Posterior vena cava (tissue), 2 donors: ENCODE data around the gene AKAP12. TPM values are rescaled to one million over a fixed set of nuclear protein-coding genes. Genes with fewer than 3 reads are reported as not detected.

ENCODE experiments used
- DNase-seq: peaks from one replicate; pipeline ENCODE4 v3.0.0-alpha.2; 2020; ENCODE audit warnings: low spot score
- intact Hi-C, 2 donors: fragments of 100-400 bp; cut with DNase I; formaldehyde crosslinking; loops; one replicate each; pipeline versions ENCODE4 v1.14.1 to v1.14.2; 2022 to 2023
- total RNA-seq, 2 donors: library from RNA; stranded (reverse); fragmentation: NEBNext Ultra II Directional; extraction: Animal tissue kit (Norgen Biotek cat#: 25700); gene quantifications; one replicate each; pipeline ENCODE4 v1.2.1, GENCODE V29; 2021
- donor health status: DM: yes; HTN: yes; CAD: no.
- donor health status: DM: yes; HTN: yes; CAD: no.

Gene AKAP12
- total RNA-seq, 2 donors from 2014 or later = 140 to 146 TPM

- no peak for DNase-seq
Observed at GRCh38 chr6:151388997-151389617, 149.3 kb downstream of the AKAP12 start.

DNA sequence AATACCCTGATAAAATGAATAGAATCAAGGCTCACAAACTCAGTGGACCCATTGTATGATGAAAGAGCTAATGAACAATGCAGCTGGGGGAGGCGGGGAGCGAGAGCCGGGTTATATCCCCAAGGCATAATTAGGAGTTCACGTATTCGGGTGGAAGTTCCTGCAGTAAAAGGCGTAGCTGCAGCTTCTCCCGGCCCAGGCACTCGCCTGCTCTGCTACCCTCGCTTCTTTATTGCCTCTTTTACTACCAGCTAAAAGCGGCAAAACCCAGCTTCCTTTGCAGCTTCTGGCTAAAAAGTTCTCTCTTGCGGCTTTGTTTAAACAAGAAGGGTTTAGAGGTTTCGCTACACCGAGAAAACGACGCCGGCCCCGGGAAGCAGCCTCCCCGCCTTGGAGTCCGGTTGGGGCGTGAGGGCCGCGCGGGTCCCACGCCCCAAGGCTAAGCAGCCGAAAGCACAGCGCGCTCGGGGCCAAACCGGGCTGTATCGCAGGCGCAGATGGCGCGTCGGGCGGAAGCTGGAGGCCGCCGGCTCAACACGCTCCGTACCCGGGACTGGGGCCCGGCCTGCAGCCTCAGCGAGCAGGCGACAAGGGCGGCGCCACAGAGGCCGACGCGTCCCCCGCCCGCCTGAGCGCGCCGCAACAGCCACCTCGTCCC, 150.0 kb downstream of the AKAP12 start:
- intact Hi-C loops = no loop called here
- DNase-seq = peak; percentile 88

More at GRCh38 chr6:151388997-151389617, 149.3 kb downstream of the AKAP12 start:
- intact Hi-C loops = no loop called here

- intact Hi-C loops = no loop called here
- peak; percentile 99 for DNase-seq
Observed at GRCh38 chr6:151390276-151390850, 150.6 kb downstream of the AKAP12 start.

DNA sequence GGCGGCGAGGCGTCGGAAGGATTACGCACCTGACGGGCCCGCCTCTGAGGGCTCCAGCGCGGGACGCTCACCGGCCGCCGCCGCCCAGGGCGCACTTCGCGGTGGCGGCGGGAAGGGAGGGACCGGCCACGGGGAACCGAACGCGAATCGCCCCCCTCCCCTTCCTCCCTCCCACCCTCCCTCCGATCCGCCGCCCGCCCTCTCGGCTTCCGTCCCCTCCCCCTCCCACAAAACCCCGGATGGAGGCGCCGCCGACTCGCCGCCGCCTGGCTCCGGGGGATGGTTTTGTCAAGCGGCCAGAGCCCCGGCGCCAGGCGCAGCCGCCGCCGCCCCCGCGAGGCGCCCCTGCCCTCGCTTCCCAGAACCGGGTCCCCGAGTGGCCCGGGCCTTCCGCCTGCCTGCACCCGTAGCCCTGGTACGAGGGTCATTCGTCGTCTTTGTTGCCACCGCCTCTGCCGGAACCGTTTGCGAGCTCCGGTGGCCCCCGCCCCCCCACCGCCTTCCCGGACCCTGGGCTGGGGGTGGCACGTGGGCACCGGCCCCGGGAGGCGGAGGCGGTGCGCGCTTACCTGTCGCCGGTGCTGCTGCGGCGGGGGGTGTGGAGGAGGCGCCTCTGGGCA, 151.2 kb downstream of the AKAP12 start:
- intact Hi-C loops = no loop called here
- DNase-seq = peak; percentile 94

DNA sequence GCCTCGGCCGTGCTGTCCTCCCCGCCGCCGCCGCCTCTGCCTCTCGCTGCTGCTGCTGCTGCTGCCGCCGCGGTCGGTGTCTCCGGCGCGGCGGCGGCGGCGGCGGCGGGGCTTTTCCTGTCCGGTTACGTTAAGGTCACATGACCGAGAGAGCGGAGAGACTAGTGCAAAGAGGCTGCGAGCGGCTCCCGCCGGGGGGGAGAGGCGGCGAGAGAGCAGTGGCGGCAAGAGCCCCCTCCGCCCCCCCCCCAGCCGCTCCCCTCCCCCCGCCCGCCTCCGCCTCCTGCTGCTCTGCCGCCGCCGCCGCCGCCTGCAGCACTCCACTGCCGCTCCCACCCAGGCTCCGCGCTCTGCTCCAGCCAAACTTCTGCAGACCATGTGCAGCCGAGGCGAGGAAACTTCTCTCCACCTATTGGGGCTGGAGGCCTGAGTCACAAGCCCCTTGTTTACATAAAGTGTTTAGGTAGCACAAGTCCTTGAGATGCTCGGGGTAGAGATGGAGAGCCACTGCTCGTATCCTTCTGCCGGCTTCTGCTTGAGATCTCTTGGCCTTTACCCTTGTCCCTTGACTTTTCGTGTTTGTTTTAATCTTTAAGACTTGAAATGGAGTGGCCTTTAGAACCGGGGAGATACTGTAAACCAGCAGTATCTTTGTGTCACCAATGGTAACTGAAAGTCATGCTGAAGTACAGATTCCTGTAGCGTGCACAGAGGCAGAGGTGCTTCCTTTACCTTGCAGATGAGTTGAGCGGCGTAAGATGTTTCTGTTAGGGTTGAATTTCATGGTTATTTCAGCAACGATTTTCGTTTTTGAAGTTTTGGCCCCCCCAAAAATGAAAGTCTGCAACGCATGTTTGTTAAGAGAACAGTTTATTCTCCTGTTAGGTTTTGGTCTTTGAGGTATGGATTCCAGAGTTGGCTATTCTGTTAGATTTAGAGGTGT, 152.0 kb downstream of the AKAP12 start, which contains the start of gene ZBTB2:
Gene ZBTB2, minus strand, starts transcription at position 89 of the 943 bp plus-strand sequence. CDS start 17,922 bp downstream, outside the sequence.
- intact Hi-C loops = no loop called here
- peak; percentile 91 for DNase-seq

GRCh38 chr6:151392427-151392826, 152.7 kb downstream of the AKAP12 start:
- intact Hi-C loops = no loop called here
- no peak for DNase-seq

DNA sequence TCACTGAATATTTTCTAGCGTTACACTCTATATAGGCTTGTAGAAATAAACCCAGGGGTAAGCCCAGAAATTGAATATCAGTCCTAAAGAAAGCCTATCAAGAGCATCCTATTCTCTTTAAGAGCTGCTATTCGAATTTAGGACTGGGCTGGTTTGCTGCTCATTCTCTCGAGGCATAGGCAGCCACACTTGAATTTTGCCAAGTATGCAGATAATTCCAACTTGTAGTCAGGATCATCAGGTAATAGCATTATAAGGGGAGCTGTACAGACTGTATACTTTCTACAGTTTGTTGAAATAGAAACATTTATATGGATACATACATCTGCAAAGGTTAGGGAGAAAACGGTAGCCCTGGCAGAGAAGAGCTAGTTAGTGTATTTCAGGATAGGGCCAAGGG, 153.6 kb downstream of the AKAP12 start:
- intact Hi-C loops = no loop called here

DNA sequence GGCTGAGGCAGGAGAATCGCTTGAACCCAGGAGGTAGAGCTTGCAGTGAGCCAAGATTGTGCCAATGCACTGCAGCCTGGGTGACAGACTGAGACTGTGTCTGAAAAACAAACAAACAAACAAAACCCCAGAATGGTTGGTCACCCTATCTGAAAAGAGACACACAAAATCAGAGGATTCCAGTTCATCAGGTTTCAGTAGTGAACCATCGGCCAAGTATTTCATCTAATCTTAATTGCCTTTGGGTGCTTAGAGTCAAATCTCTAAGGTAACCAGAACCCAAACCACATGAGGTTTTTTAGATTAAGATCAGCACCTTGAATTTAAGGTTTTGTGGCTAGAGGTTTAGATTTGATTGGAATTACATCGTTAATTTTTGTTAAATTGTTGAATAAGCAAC, 159.9 kb downstream of the AKAP12 start:
- intact Hi-C loops = no loop called here
- DNase-seq = no peak

More for the DNA sequence above, 153.6 kb downstream of the AKAP12 start:
- no peak for DNase-seq

DNA sequence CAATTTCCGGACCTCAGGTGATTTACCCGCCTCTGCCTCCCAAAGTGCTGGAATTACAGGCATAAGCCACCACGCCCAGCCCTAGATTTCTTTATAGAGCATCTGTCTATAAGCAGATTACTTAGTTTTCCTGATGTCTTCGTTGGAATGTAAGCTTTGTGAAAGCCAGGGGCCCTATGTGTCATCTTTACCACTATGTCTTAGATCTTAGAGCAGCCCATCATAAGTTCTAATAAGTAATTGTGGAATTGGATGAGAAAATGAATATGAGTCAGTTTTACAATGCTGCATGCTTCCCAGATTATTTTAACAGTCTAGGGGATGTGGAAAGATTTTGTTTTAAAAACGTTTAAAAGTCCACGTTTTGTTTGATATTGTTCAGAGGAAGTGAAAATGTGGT, 160.7 kb downstream of the AKAP12 start:
- intact Hi-C loops = no loop called here
- DNase-seq = no peak

DNA sequence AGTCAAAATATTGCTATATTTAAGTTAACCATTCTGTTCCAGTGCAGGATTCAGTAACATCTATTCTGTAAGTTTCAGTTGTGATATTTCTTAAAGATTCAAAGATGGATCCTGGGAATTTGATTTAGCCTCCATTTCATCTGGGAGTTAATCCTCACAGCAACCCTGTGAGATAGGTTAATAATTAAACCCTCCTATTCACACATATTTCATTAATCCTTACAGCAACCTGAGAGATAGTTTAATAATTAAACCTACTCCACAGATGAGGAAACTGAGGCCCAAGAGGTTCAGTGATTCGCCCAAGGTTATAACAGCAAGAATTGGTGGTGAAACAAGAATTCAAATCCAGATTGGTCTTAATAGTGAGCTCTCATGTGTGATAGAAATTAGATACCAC, 162.5 kb downstream of the AKAP12 start:
- DNase-seq = no peak
- intact Hi-C loops = no loop called here

DNA sequence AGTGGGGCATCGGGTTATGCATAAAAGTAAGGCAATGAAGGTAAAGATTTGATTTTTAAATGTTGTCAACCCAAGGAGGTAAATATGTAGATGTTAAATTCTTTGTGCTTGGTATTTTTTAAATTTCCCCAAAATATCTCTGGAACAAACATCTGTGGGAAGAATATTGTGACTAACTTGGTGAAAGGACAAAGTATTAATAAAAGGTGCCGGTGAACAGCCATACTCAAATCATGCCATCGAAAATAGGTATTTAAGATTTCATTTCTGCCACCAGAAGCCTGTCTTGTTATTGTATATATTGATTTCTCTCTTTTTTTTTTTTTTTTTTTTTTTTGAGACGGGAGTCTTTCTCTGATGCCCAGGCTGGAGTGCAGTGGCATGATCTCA, 164.1 kb downstream of the AKAP12 start:
- no peak for DNase-seq
- intact Hi-C loops = no loop called here

Other genes with a start within 250 kb of the AKAP12 start
- 1 to 10 TPM; 8.7 to 9.5 TPM for gene ZBTB2, start 151.6 kb downstream of the AKAP12 start, total RNA-seq
- gene RMND1, start 212.2 kb downstream of the AKAP12 start, total RNA-seq = 10 to 100 TPM; 13.8 to 16.2 TPM